Measurements from ENCODE around the gene CRHR2. TPM values are rescaled to one million over a fixed set of nuclear protein-coding genes. Genes with fewer than 3 reads are reported as not detected.

Gene CRHR2
- total and polyA plus RNA-seq, 2 of the 13 experiments (the other 11 are each of a cell fraction or from before 2014, with no cell fraction given) = not detected

DNA sequence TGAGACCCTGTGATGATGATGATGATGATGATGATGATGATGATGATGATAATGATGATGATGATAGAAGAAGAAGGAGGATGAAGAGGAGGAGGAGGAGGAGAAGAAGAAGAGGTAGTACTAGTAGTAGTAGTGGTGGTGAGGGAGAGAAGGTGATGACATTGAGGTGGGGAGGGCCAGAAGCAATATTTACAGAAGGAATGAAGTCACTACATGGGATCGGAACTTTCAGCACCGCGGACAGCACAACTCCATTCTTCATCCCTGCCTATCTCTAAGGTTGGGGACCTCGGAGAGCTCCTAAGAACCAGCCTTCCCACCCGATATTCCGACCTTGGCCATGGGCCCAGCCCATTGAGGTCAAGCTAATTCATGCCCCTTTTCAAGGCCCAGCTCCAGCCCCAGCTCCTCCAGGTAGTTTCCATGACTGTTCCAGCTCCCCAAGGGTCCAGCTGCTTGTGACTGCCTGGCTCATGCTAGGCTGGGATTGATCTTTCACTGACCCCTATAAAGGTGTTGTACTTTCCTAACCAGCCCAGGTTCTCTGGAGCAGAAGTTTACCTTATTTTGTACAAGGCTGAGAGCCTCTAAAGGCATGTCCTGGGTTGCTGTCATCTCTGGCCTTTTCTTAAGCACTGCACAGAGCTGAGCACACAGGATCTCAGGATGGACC, 10.3 kb downstream of the CRHR2 start (continued):
- TF ChIP-seq, protein P1, sequence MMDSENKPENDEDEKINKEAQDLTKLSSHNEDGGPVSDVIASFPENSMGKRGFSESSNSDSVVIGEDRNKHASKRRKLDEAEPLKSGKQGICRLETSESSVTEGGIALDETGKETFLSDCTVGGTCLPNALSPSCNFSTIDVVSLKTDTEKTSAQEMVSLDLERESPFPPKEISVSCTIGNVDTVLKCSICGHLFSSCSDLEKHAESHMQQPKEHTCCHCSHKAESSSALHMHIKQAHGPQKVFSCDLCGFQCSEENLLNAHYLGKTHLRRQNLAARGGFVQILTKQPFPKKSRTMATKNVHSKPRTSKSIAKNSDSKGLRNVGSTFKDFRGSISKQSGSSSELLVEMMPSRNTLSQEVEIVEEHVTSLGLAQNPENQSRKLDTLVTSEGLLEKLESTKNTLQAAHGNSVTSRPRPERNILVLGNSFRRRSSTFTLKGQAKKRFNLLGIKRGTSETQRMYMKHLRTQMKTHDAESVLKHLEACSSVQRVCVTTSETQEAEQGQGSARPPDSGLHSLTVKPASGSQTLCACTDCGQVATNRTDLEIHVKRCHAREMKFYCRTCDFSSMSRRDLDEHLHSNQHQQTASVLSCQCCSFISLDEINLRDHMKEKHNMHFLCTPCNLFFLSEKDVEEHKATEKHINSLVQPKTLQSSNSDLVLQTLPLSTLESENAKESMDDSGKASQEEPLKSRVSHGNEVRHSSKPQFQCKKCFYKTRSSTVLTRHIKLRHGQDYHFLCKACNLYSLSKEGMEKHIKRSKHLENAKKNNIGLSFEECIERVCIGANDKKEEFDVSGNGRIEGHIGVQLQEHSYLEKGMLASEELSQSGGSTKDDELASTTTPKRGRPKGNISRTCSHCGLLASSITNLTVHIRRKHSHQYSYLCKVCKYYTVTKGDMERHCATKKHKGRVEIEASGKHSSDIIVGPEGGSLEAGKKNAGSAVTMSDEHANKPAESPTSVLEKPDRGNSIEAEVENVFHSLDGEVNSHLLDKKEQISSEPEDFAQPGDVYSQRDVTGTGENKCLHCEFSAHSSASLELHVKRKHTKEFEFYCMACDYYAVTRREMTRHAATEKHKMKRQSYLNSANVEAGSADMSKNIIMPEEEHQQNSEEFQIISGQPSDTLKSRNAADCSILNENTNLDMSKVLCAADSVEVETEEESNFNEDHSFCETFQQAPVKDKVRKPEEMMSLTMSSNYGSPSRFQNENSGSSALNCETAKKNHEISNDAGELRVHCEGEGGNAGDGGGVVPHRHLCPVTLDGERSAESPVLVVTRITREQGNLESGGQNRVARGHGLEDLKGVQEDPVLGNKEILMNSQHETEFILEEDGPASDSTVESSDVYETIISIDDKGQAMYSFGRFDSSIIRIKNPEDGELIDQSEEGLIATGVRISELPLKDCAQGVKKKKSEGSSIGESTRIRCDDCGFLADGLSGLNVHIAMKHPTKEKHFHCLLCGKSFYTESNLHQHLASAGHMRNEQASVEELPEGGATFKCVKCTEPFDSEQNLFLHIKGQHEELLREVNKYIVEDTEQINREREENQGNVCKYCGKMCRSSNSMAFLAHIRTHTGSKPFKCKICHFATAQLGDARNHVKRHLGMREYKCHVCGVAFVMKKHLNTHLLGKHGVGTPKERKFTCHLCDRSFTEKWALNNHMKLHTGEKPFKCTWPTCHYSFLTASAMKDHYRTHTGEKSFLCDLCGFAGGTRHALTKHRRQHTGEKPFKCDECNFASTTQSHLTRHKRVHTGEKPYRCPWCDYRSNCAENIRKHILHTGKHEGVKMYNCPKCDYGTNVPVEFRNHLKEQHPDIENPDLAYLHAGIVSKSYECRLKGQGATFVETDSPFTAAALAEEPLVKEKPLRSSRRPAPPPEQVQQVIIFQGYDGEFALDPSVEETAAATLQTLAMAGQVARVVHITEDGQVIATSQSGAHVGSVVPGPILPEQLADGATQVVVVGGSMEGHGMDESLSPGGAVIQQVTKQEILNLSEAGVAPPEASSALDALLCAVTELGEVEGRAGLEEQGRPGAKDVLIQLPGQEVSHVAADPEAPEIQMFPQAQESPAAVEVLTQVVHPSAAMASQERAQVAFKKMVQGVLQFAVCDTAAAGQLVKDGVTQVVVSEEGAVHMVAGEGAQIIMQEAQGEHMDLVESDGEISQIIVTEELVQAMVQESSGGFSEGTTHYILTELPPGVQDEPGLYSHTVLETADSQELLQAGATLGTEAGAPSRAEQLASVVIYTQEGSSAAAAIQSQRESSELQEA (CRISPR knock-in tag; IDR thresholded peaks at IDR 0.05; ENCODE audit: not compliant biosample characterization) = no peak
- TF ChIP-seq USF2 (IDR thresholded peaks at IDR 0.05; ENCODE audit: low read depth, low read length) = no peak
- no peak for TF ChIP-seq USF2 (CRISPR knock-in tag; IDR thresholded peaks at IDR 0.05; ENCODE audit: borderline replicate concordance)
- no peak for TF ChIP-seq MAFK (conservative IDR thresholded peaks at IDR 0.05 in 1 of 2, IDR thresholded peaks at IDR 0.05 in 1 of 2; ENCODE audit: low read length in 2 of 2)
- TF ChIP-seq NFYC (CRISPR knock-in tag; IDR thresholded peaks at IDR 0.05) = peak; percentile 23; the same call in 1 of the 2 replicates
- TF ChIP-seq ZNF256 (CRISPR knock-in tag; conservative IDR thresholded peaks at IDR 0.05) = peak; percentile 75; the same call in 1 of the 2 replicates
- no peak for TF ChIP-seq PHF8 (CRISPR knock-in tag; IDR thresholded peaks at IDR 0.05)
- TF ChIP-seq ZSCAN30 (CRISPR knock-in tag; IDR thresholded peaks at IDR 0.05) = no peak
- no peak for TF ChIP-seq ZMAT5 (CRISPR knock-in tag; IDR thresholded peaks at IDR 0.05; ENCODE audit: borderline replicate concordance, low read depth)
- peak; percentile 62; the same call in 1 of the 2 replicates for TF ChIP-seq ZFP36L1 (CRISPR knock-in tag; IDR thresholded peaks at IDR 0.05)
- peak; percentile 64; the same call in 1 of the 2 replicates for TF ChIP-seq GPN1 (CRISPR knock-in tag; IDR thresholded peaks at IDR 0.05; ENCODE audit: borderline replicate concordance)
- peak; percentile 81; the same call in 1 of the 2 replicates for TF ChIP-seq MEF2D (CRISPR knock-in tag; IDR thresholded peaks at IDR 0.05)
- TF ChIP-seq ERF (CRISPR knock-in tag; IDR thresholded peaks at IDR 0.05) = peak; percentile 95
- TF ChIP-seq, protein P2, sequence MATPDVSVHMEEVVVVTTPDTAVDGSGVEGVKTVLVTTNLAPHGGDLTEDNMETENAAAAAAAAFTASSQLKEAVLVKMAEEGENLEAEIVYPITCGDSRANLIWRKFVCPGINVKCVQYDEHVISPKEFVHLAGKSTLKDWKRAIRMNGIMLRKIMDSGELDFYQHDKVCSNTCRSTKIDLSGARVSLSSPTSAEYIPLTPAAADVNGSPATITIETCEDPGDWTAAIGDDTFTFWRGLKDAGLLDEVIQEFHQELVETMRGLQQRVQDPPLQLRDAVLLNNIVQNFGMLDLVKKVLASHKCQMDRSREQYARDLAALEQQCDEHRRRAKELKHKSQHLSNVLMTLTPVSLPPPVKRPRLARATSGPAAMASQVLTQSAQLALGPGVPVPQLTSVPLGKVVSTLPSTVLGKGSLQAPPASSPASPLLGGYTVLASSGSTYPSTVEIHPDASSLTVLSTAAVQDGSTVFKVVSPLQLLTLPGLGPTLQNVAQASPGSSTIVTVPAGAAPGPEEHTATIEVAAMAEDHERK (CRISPR knock-in tag; IDR thresholded peaks at IDR 0.05; ENCODE audit: low read depth) = no peak
- TF ChIP-seq, protein P3, sequence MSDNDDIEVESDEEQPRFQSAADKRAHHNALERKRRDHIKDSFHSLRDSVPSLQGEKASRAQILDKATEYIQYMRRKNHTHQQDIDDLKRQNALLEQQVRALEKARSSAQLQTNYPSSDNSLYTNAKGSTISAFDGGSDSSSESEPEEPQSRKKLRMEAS (IDR thresholded peaks at IDR 0.05) = no peak
- TF ChIP-seq HOXA3 (CRISPR knock-in tag; IDR thresholded peaks at IDR 0.05) = peak; percentile 43; the same call in 1 of the 2 replicates
- peak; percentile 95 for TF ChIP-seq ZNF331 (CRISPR knock-in tag; IDR thresholded peaks at IDR 0.05)
